ENCODE data around the gene ADCYAP1R1. TPM values are rescaled to one million over a fixed set of nuclear protein-coding genes. Genes with fewer than 3 reads are reported as not detected.

ADCYAP1R1 gene
- total RNA-seq, 1 donor from 2014 or later: 2.9 TPM

DNA sequence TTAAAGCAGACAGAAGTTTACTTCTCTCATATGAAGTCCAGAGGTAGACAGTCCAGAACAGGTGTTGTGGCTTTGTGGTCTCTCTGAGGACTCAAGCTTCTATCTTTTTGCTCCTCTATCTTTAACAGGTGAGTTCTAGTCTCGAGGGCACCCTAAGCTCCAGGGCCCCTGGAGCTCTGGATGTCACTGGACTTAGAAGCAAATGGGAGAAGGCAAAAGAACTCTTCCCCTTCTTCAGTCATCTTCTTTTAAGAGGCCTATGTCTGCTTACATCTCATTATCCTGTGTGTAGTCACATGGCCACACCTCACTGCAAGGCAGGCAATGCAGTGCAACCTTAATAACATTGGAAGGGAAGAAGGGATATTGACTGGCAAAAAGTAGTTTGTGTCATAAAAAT lies 61.6 kb downstream of the ADCYAP1R1 start:
- H3K36me3 ChIP-seq: no peaks in the 10 kb centered on the region
- no peaks in the 10 kb centered on the region for H3K27me3 ChIP-seq (ENCODE audit: low read depth)
- TF ChIP-seq, protein P1, sequence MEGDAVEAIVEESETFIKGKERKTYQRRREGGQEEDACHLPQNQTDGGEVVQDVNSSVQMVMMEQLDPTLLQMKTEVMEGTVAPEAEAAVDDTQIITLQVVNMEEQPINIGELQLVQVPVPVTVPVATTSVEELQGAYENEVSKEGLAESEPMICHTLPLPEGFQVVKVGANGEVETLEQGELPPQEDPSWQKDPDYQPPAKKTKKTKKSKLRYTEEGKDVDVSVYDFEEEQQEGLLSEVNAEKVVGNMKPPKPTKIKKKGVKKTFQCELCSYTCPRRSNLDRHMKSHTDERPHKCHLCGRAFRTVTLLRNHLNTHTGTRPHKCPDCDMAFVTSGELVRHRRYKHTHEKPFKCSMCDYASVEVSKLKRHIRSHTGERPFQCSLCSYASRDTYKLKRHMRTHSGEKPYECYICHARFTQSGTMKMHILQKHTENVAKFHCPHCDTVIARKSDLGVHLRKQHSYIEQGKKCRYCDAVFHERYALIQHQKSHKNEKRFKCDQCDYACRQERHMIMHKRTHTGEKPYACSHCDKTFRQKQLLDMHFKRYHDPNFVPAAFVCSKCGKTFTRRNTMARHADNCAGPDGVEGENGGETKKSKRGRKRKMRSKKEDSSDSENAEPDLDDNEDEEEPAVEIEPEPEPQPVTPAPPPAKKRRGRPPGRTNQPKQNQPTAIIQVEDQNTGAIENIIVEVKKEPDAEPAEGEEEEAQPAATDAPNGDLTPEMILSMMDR (IDR thresholded peaks at IDR 0.05): no peak
- no peaks in the 10 kb centered on the region for H3K4me1 ChIP-seq
- no peak overlapping the region for H3K4me3 ChIP-seq
- ATAC-seq (no peak), DNase-seq (no peak)
- intact Hi-C loops (cut with DNase I): no loop called here
- H3K27ac ChIP-seq: no peak overlapping the region
- H3K9me3 ChIP-seq: no peaks in the 10 kb centered on the region

DNA sequence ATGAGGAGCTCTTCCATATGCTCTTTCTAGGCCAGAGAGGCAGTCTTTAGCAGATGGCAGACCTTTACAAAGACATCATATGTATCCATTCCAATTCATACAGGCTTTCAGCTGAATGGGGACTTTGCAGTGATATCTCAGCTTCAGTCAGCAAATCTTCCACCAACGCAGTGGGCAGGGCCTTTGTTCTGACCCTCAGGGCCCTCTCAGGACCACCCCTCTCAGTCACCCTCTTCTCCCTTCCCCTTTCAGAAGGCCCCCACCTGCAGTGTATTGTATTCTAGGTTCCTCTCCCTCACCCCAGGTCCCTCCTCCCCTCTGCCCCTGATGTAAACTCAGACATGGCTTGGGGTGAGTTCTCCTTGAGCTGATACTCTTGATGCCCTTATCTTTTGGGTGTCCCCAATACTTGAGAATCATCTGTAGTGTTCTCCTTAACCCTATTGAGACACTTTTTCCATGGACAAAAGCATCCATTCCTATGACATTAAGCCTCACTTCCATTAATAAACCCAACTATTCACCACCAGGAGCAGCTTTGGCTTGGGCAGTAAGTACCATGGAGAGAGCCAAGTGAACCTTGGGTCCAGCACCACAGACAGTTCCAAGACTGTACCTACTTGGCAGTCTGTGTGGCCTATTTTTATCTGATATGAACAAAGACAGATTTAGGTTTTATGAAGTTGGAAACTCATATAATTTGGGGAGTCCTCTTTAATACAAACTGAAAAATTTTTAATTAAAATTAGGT lies 62.7 kb downstream of the ADCYAP1R1 start:
- TF ChIP-seq, protein P1 (IDR thresholded peaks at IDR 0.05): no peak
- Histone ChIP-seq H3K4me3 (no peak overlapping the region), H3K36me3 (no peaks in the 10 kb centered on the region), H3K4me1 (no peaks in the 10 kb centered on the region), H3K27me3 (ENCODE audit: low read depth) (no peaks in the 10 kb centered on the region), H3K9me3 (no peaks in the 10 kb centered on the region), H3K27ac (no peak overlapping the region)
- intact Hi-C loops (cut with DNase I): no loop called here
- DNase-seq: no peak
- peak in 1 of 2 donors; percentile 53 for ATAC-seq

DNA sequence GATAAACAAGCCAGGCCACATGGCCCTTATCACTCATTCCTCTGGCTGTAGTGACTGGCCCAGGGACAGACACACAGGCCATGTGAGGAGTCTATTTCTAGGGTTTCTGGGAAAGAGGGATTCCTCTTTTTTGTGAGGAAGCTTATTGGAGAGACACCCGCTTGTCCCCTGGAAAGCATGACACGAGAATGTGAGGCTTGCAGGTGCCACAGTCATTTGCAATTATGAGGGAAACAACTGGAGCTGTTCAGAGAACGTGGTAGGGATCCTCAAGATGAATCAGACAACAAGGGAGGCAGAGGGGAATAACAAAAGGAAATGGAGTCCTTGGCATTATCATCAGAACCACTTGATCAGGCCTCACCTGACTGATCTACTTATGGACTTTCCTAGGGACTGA lies 64.5 kb downstream of the ADCYAP1R1 start:
- intact Hi-C loops (cut with DNase I): no loop called here
- no peaks in the 10 kb centered on the region for H3K9me3 ChIP-seq

DNA sequence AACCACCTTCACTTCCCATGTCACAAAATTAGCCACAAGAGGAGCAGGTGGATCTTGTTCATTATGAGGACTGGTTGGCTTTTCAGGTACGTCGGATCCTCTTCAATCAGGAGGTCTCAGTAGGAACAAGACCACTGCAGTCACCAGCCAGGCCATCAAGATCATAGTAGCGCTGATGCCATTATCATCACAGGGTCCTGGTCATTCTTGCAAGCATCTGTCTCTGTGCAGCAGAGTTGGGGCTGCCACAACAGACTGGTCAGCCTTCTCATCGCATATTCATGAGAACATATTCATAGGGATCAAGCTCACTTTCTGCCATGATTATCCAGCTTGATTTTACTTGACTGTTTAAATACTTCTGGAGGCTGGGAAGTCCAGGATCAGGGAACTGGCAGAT lies 67.1 kb downstream of the ADCYAP1R1 start:
- ATAC-seq: no peak
- no peaks in the 10 kb centered on the region for H3K36me3 ChIP-seq
- intact Hi-C loops (cut with DNase I): no loop called here
- H3K4me1 ChIP-seq: no peaks in the 10 kb centered on the region
- H3K27ac ChIP-seq: no peak overlapping the region
- TF ChIP-seq, protein P1 (IDR thresholded peaks at IDR 0.05): no peak
- no peaks in the 10 kb centered on the region for H3K27me3 ChIP-seq (ENCODE audit: low read depth)
- H3K4me3 ChIP-seq: no peak overlapping the region
- DNase-seq: no peak
- no peaks in the 10 kb centered on the region for H3K9me3 ChIP-seq

More for the DNA sequence above, 64.5 kb downstream of the ADCYAP1R1 start:
- Histone ChIP-seq H3K27ac (no peak overlapping the region), H3K36me3 (no peaks in the 10 kb centered on the region), H3K27me3 (ENCODE audit: low read depth) (no peaks in the 10 kb centered on the region), H3K4me3 (no peak overlapping the region), H3K4me1 (no peaks in the 10 kb centered on the region)
- ATAC-seq (no peak), DNase-seq (no peak)
- TF ChIP-seq, protein P1 (IDR thresholded peaks at IDR 0.05): no peak

DNA sequence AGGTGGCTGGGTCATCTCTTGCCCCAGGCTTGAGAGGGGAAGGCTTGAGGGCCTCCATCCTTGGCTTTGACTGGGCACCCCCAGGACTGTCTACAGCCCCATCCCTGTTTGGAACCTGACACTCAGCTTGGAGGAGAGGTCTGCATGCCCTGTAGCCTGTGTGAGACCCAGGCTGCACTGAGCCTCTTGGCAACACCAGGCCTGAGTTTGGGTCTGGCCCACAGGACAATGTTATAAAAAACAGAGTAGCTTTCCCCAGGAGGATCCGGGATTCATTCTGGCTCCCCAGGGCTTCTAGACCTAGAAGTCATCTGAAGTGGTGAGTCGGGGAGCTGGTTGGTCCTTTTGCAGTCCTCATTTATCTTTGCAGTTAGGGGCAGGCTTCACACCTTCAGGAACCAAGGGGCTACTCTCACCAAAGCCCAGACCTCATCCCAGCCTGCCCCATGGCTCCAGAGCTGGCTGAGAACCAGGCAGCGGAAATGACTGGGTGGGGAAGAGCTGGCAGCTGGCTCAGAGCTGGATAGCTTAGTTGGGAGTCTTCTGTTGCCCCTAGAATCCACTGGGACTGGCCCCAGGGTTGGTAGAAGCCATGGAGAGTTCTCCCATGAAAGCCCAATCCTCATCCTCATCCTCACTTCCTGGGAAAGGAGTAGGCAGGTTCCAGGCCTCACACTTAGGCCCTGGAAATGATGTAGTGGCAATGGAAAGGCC lies 68.8 kb downstream of the ADCYAP1R1 start:
- no peak for ATAC-seq
- Histone ChIP-seq H3K27ac (no peak overlapping the region), H3K36me3 (no peaks in the 10 kb centered on the region), H3K4me3 (no peak overlapping the region), H3K27me3 (ENCODE audit: low read depth) (peaks cover 5% of the 10 kb centered on the region), H3K9me3 (no peaks in the 10 kb centered on the region), H3K4me1 (no peaks in the 10 kb centered on the region)
- no peak for DNase-seq
- intact Hi-C loops (cut with DNase I): loop anchor here (5.0 kb wide), 2 partner anchors 139 to 324 kb away; no protein-coding TSS in a partner anchor
- TF ChIP-seq, protein P1 (IDR thresholded peaks at IDR 0.05): no peak
